ENCODE measurements around the gene POLD4.

GRCh38 chr11:67391304-67392182 lies 38.2 kb upstream of the POLD4 start, which contains the start of gene RAD9A:
- TF ChIP-seq CTCF (IDR thresholded peaks at IDR 0.05; ENCODE audit: insufficient read depth, low read length) (no peak), SPI1 (IDR thresholded peaks at IDR 0.05; ENCODE audit: borderline replicate concordance, low read depth) (no peak)

All from HL-60 (cell line).